ENCODE results near the gene SLC41A3.

SLC41A3 gene

DNA sequence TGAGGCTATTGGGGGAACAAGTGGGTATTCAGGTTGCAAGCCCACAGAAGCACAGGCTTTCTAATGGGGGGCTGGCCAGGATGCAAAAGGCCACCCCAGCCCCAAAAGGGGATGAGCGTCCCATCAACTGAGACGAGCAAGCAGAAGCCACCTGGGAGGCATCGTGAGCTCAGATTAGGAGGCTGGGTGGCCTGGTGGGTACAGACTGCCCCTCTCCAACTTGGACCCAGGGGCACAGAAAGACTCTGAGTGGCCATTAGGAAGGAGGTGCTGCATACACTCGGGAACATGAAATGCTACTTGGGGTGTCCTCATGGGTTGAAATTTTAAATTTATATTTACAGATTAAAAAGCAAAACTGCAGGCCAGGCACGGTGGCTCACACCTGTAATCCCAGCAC is 29.1 kb downstream of the SLC41A3 start:
- Histone ChIP-seq H3K9me3 (ENCODE audit: low read length) (no peaks in the 10 kb centered on the region), H3K36me3 (ENCODE audit: insufficient read depth, low read length) (no peaks in the 10 kb centered on the region), H3K27me3 (ENCODE audit: insufficient read depth, low read length) (no peaks in the 10 kb centered on the region), H3K4me2 (ENCODE audit: low read length) (no peak overlapping the region), H4K20me1 (ENCODE audit: insufficient read depth, low read length) (no peaks in the 10 kb centered on the region), H3K9me2 (ENCODE audit: low read depth, low read length) (no peaks in the 10 kb centered on the region), H3K27ac (ENCODE audit: low read depth, low read length, poor library complexity, severe bottlenecking) (no peak overlapping the region), H3K79me2 (ENCODE audit: insufficient read depth, low read length) (no peaks in the 10 kb centered on the region), H3K4me1 (ENCODE audit: insufficient read depth, low read length, severe bottlenecking) (no peaks in the 10 kb centered on the region), H3K9ac (ENCODE audit: low read length) (no peak overlapping the region), H3K4me3 (ENCODE audit: low read depth, low read length, poor library complexity, severe bottlenecking) (no peak overlapping the region), H3F3A (ENCODE audit: insufficient read depth, low read length) (no peaks in the 10 kb centered on the region), H2AFZ (ENCODE audit: low read length) (no peak overlapping the region)
- TF ChIP-seq, protein P1, sequence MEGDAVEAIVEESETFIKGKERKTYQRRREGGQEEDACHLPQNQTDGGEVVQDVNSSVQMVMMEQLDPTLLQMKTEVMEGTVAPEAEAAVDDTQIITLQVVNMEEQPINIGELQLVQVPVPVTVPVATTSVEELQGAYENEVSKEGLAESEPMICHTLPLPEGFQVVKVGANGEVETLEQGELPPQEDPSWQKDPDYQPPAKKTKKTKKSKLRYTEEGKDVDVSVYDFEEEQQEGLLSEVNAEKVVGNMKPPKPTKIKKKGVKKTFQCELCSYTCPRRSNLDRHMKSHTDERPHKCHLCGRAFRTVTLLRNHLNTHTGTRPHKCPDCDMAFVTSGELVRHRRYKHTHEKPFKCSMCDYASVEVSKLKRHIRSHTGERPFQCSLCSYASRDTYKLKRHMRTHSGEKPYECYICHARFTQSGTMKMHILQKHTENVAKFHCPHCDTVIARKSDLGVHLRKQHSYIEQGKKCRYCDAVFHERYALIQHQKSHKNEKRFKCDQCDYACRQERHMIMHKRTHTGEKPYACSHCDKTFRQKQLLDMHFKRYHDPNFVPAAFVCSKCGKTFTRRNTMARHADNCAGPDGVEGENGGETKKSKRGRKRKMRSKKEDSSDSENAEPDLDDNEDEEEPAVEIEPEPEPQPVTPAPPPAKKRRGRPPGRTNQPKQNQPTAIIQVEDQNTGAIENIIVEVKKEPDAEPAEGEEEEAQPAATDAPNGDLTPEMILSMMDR (IDR thresholded peaks at IDR 0.05; ENCODE audit: low read length), result no peak
- TF ChIP-seq EZH2 (IDR thresholded peaks at IDR 0.05; ENCODE audit: borderline replicate concordance, low read length), result no peak

DNA sequence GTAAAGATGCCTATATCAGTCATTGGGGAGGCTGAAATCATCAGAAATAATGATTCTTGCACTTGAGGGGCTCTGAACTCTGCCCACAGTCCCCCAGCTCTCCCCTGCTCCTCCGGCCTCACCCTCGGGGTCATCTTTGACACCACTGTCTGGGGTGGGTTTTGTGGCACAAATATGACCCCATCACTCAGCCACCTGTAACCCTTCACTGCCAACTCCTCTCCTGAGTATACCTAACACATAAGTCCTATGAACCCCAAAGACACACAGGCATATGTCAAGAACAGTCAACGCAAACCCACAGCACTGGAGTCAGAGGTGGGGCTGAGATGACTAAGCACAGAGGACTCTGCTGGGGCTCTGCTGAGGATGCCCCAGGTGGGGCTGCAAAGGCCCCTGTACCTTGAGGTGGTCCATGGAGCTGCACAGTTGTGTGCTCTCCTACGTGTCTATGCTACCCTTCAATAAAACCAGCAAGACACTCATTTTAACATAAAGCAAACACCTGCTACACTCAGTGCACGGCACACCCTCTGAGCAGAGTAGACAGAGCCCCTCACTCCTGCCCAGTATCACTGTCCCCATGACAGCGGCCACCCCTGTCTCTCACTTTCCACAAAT is 29.9 kb downstream of the SLC41A3 start:
- Histone ChIP-seq H3K9ac (ENCODE audit: low read length) (no peak overlapping the region), H3K36me3 (ENCODE audit: insufficient read depth, low read length) (no peaks in the 10 kb centered on the region), H2AFZ (ENCODE audit: low read length) (no peak overlapping the region), H3K79me2 (ENCODE audit: insufficient read depth, low read length) (no peaks in the 10 kb centered on the region), H4K20me1 (ENCODE audit: insufficient read depth, low read length) (no peaks in the 10 kb centered on the region), H3K4me2 (ENCODE audit: low read length) (no peak overlapping the region), H3K9me2 (ENCODE audit: low read depth, low read length) (no peaks in the 10 kb centered on the region), H3K27ac (ENCODE audit: low read depth, low read length, poor library complexity, severe bottlenecking) (no peak overlapping the region), H3K27me3 (ENCODE audit: insufficient read depth, low read length) (no peaks in the 10 kb centered on the region), H3K4me1 (ENCODE audit: insufficient read depth, low read length, severe bottlenecking) (no peaks in the 10 kb centered on the region), H3K4me3 (ENCODE audit: low read depth, low read length, poor library complexity, severe bottlenecking) (no peak overlapping the region), H3F3A (ENCODE audit: insufficient read depth, low read length) (no peaks in the 10 kb centered on the region), H3K9me3 (ENCODE audit: low read length) (no peaks in the 10 kb centered on the region)
- TF ChIP-seq, protein P1 (IDR thresholded peaks at IDR 0.05; ENCODE audit: low read length), result no peak
- TF ChIP-seq EZH2 (IDR thresholded peaks at IDR 0.05; ENCODE audit: borderline replicate concordance, low read length), result no peak

DNA sequence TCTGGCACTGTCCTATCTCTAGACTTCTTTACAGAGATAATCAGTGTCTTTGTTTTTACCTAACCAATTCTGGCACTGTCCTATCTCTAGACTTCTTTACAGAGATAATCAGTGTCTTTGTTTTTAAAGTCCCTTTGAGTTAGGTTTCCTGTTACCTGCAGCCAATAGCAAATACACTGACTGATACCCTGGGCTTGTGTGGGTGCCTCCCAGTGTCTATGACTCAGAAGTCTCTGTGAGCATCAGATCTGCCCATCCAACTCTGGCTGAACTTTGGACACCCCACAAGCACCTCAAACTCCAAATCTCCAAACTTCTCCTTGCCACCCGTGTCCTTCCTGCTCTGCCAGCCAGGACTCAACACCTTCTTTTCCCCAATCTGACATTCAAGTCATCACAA is 30.4 kb downstream of the SLC41A3 start:
- no peaks in the 10 kb centered on the region for H3F3A ChIP-seq (ENCODE audit: insufficient read depth, low read length)
- H4K20me1 ChIP-seq (ENCODE audit: insufficient read depth, low read length), result no peaks in the 10 kb centered on the region
- no peak overlapping the region for H3K27ac ChIP-seq (ENCODE audit: low read depth, low read length, poor library complexity, severe bottlenecking)
- no peaks in the 10 kb centered on the region for H3K79me2 ChIP-seq (ENCODE audit: insufficient read depth, low read length)
- no peak overlapping the region for H2AFZ ChIP-seq (ENCODE audit: low read length)
- TF ChIP-seq, protein P1 (IDR thresholded peaks at IDR 0.05; ENCODE audit: low read length), result no peak
- TF ChIP-seq EZH2 (IDR thresholded peaks at IDR 0.05; ENCODE audit: borderline replicate concordance, low read length), result no peak
- no peak overlapping the region for H3K4me3 ChIP-seq (ENCODE audit: low read depth, low read length, poor library complexity, severe bottlenecking)
- H3K36me3 ChIP-seq (ENCODE audit: insufficient read depth, low read length), result no peaks in the 10 kb centered on the region
- no peaks in the 10 kb centered on the region for H3K9me2 ChIP-seq (ENCODE audit: low read depth, low read length)
- no peak overlapping the region for H3K9ac ChIP-seq (ENCODE audit: low read length)
- H3K9me3 ChIP-seq (ENCODE audit: low read length), result no peaks in the 10 kb centered on the region
- H3K27me3 ChIP-seq (ENCODE audit: insufficient read depth, low read length), result no peaks in the 10 kb centered on the region
- no peaks in the 10 kb centered on the region for H3K4me1 ChIP-seq (ENCODE audit: insufficient read depth, low read length, severe bottlenecking)
- H3K4me2 ChIP-seq (ENCODE audit: low read length), result no peak overlapping the region
